Left ventricle myocardium inferior (tissue), 1 donor: ENCODE results near the gene SRSF12. TPM values are rescaled to one million over a fixed set of nuclear protein-coding genes. Genes with fewer than 3 reads are reported as not detected.

Experiments
- DNase-seq: peaks from one replicate; pipeline ENCODE4 v3.0.0-alpha.2; 2020
- H3K27ac ChIP-seq: fragments of 200-600 bp; replicated peaks from 2 replicates; pipeline ENCODE4 v1.8.0; 2021
- H3K27me3 ChIP-seq: fragments of 200-600 bp; 2 replicates; pipeline ENCODE4 v1.8.0; 2021; ENCODE audit warnings: low read depth
- H3K36me3 ChIP-seq: fragments of 200-600 bp; 2 replicates; pipeline ENCODE4 v1.8.0; 2021
- H3K4me1 ChIP-seq: fragments of 200-600 bp; 2 replicates; pipeline ENCODE4 v1.8.0; 2021
- H3K4me3 ChIP-seq: fragments of 200-600 bp; 2 replicates; pipeline ENCODE4 v1.8.0; 2021; ENCODE audit warnings: mild to moderate bottlenecking, moderate library complexity
- H3K9me3 ChIP-seq: fragments of 200-600 bp; replicated peaks from 2 replicates; pipeline ENCODE4 v1.8.0; 2021
- CTCF ChIP-seq: fragments of 200-600 bp; IDR thresholded peaks from 2 replicates; pipeline ENCODE4 v1.8.0; 2021; ENCODE audit warnings: antibody characterized with exemption, mild to moderate bottlenecking, borderline replicate concordance
- intact Hi-C: fragments of 100-400 bp; cut with micrococcal nuclease; formaldehyde crosslinking; loops from one replicate; pipeline ENCODE4 v1.11.0; 2022
- total RNA-seq: library from RNA; stranded (reverse); fragmentation: NEBNext Ultra II Directional; extraction: Animal tissue kit (Norgen Biotek cat#: 25700); gene quantifications from one replicate; pipeline ENCODE4 v1.2.1, GENCODE V29; 2021
- donor health status: DM: no; HTN: yes; CAD: no; lungs with severe emphysema.

Gene SRSF12
- total RNA-seq, 1 donor from 2014 or later, result not detected

DNA sequence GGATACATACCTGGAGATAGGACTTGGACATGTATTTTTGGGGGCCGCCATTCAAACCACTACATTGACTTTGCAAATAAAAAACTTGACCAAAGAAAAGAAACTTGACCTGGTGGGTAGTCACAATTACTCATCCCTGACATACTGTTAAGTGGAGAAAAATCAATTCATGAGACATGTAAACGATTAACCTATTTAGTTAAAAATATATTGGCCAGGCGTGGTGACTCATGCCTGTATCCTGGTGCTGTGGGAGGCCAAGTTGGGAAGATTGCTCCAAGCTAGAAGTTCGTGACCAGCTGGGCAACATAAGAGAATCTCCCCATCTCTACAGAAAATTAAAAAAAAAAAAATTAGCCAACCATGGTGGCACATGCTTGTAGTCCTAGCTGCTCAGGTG, 2.5 kb upstream of the SRSF12 start:
- no peak for TF ChIP-seq CTCF
- intact Hi-C loops, result no loop called here

DNA sequence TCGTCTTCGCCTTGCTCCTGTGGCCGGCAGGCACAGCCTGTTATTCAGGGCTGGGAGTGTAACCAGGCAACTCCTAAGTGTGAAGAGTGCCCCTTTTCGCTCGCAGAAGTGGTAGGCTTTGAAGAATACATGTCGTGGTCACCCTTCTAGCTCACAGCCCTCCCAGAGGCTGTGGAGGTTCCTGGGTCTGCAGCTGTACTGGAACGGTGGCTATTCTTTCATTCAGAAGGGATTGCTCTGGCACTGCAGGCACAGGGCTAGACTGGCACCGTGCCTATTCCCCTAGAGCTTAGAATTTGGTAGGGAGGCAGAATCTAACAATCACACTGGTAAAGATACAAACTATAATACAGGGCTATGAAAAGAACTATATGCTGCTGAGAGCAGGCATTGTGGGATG, 1.1 kb upstream of the SRSF12 start:
- intact Hi-C loops, result no loop called here
- Histone ChIP-seq H3K27me3 (no peaks in the 10 kb centered on the region), H3K4me1 (peaks cover 12% of the 10 kb centered on the region), H3K27ac (no peak overlapping the region), H3K4me3 (no peak overlapping the region), H3K36me3 (no peaks in the 10 kb centered on the region), H3K9me3 (no peaks in the 10 kb centered on the region)
- DNase-seq, result no peak
- no peak for TF ChIP-seq CTCF

More for the DNA sequence above, 2.5 kb upstream of the SRSF12 start:
- H3K27ac ChIP-seq, result no peak overlapping the region
- H3K4me3 ChIP-seq, result no peak overlapping the region
- peaks cover 12% of the 10 kb centered on the region for H3K4me1 ChIP-seq
- no peaks in the 10 kb centered on the region for H3K36me3 ChIP-seq
- no peaks in the 10 kb centered on the region for H3K9me3 ChIP-seq
- no peak for DNase-seq
- H3K27me3 ChIP-seq, result no peaks in the 10 kb centered on the region

- Histone ChIP-seq H3K36me3 (no peaks in the 10 kb centered on the region), H3K4me3 (peak overlapping the region; percentile 78), H3K9me3 (no peaks in the 10 kb centered on the region), H3K27ac (no peak overlapping the region), H3K27me3 (no peaks in the 10 kb centered on the region), H3K4me1 (peaks cover 12% of the 10 kb centered on the region)
- DNase-seq, result no peak
- no peak for TF ChIP-seq CTCF
- intact Hi-C loops, result no loop called here
These were observed 1.2 kb downstream of the SRSF12 start for GRCh38 chr6:89116702-89117101.

DNA sequence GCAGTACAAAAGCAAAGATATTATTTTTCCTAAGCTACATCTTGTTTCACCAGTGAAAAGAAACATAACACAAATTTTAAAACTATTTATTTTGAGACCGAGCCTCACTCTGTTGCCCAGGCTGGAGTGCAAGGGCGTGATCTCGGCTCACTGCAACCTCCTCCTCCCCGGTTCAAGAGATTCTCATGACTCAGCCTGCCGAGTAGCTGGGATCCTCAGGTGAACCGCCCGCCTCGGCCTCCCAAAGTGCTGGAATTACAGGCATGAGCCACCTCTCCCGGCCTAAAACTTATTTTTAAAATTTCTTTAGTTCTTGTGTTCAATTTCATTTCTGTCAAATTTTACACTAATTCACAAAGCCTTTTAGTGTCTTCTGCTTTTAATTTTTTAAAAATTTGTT, 5.9 kb downstream of the SRSF12 start:
- Histone ChIP-seq H3K27me3 (no peaks in the 10 kb centered on the region), H3K27ac (no peak overlapping the region), H3K4me1 (peaks cover 3% of the 10 kb centered on the region), H3K36me3 (no peaks in the 10 kb centered on the region), H3K9me3 (no peaks in the 10 kb centered on the region), H3K4me3 (no peak overlapping the region)
- intact Hi-C loops, result no loop called here
- no peak for DNase-seq
- no peak for TF ChIP-seq CTCF

DNA sequence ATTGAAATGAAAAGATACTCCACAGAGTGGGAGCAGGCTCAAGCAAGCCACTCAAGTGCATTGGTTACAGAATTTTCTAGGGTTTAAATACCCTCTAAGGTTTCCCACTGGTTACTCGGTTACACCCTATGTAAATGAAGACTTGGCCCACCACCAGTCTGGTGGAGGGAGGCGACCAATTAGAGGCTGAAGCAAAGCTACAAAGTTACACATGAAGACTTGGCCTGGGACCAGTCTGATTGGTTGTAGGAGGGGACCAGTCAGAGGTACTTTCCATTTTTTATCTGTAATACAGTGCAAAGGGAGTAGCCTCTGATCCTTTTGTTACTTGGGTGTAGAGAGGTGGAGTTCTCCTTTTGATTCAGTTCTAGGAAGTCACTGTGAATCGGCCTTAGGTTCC, 7.6 kb downstream of the SRSF12 start:
- H3K36me3 ChIP-seq, result no peaks in the 10 kb centered on the region
- no peaks in the 10 kb centered on the region for H3K27me3 ChIP-seq
- intact Hi-C loops, result no loop called here
- H3K4me3 ChIP-seq, result no peak overlapping the region
- no peak for TF ChIP-seq CTCF
- H3K9me3 ChIP-seq, result no peaks in the 10 kb centered on the region
- no peak for DNase-seq
- no peaks in the 10 kb centered on the region for H3K4me1 ChIP-seq
- no peak overlapping the region for H3K27ac ChIP-seq

DNA sequence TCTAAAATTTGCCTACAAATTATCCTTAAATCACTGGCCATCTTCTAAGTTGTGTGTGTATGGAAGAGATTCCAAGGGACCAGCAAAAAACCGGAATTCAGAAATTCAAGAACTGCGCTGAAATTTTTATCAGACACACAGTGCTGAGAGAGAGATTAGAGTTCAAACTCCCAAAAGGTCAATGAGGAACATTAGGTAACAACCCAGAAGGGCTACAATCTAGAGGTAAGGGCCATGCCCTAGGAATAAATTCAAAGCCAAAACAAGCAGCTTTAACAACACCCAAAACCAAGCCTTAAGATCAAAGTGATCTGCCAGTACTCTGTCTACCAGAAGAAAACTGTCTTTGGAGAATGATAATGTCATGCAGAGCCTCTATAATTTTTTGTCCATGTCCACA, 17.8 kb downstream of the SRSF12 start:
- TF ChIP-seq CTCF, result no peak

More for the DNA sequence above, 17.8 kb downstream of the SRSF12 start:
- no peaks in the 10 kb centered on the region for H3K27me3 ChIP-seq
- intact Hi-C loops, result no loop called here
- no peak overlapping the region for H3K27ac ChIP-seq
- DNase-seq, result no peak
- H3K36me3 ChIP-seq, result no peaks in the 10 kb centered on the region
- H3K4me1 ChIP-seq, result no peaks in the 10 kb centered on the region
- H3K4me3 ChIP-seq, result no peak overlapping the region
- no peaks in the 10 kb centered on the region for H3K9me3 ChIP-seq
